ENCODE data around the gene ZNF827. TPM values are rescaled to one million over a fixed set of nuclear protein-coding genes. Genes with fewer than 3 reads are reported as not detected.

Gene ZNF827
- total and polyA plus RNA-seq, 2 of the 8 experiments (the other 6 are each of a cell fraction or from before 2014, with no cell fraction given): 25.3 to 26.2 TPM

DNA sequence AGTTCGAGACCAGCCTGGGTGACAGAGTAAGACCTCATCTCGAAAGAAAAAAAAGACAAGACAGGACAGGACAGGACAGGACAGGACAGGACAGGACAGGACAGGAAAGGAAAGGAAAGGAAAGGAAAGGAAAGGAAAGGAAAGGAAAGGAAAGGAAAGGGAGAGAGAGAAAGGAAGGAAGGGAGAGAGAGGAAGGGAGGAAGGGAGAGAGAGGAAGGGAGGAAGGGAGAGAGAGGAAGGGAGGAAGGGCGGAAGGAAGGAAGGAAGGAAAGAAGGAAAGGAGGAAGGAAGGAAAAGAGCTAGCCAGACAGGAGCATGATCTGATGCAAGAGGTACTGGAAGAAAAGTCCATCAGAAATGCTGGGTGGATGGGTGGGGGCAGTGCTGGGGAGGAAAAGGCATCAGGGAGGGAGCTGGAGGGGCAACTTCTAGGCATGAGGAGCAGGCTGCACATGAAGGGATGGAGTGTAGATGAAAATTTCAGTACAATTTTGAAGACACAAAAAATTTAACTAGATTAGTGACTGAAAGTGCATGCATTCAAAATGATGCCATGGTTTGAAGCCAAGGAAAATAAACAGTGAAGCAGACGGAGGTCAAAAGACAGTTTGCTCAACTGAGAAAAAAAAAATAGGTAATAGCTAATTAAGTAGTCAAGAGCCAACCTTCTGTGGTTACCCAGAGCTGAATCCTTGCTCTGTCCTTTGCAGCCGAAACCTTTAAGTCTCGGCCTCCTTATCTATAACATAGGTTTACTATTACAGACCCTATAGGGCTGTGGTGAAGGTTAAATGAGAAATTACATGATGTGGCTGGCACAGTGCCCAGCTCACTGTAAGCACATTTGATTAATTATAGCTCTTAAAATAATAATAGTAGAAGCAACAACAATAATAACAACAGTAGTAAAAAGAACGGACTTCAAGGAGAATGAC is 59.9 kb downstream of the ZNF827 start (continued):
- TF ChIP-seq, protein P1, sequence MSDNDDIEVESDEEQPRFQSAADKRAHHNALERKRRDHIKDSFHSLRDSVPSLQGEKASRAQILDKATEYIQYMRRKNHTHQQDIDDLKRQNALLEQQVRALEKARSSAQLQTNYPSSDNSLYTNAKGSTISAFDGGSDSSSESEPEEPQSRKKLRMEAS (IDR thresholded peaks at IDR 0.05): no peak
- no peak for TF ChIP-seq PHF8 (conservative IDR thresholded peaks at IDR 0.05; ENCODE audit: low read depth, low read length)
- no peak for TF ChIP-seq EP300 (IDR thresholded peaks at IDR 0.05; ENCODE audit: borderline replicate concordance in 1 of 2, low read depth in 2 of 2, low read length in 2 of 2)
- TF ChIP-seq CBX5 (IDR thresholded peaks at IDR 0.05; ENCODE audit: low read depth, low read length): no peak
- TF ChIP-seq, protein P2, sequence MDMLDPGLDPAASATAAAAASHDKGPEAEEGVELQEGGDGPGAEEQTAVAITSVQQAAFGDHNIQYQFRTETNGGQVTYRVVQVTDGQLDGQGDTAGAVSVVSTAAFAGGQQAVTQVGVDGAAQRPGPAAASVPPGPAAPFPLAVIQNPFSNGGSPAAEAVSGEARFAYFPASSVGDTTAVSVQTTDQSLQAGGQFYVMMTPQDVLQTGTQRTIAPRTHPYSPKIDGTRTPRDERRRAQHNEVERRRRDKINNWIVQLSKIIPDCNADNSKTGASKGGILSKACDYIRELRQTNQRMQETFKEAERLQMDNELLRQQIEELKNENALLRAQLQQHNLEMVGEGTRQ (IDR thresholded peaks at IDR 0.05; ENCODE audit: low read length): no peak
- no peak for TF ChIP-seq MAFK (IDR thresholded peaks at IDR 0.05; ENCODE audit: low read depth, low read length)

All from H1 (cell line).